PC-3 (cell line): ENCODE results near the gene CACUL1. TPM values are rescaled to one million over a fixed set of nuclear protein-coding genes. Genes with fewer than 3 reads are reported as not detected.

Source experiments
- ATAC-seq: fragments of 200-7000 bp; cut with Tn5 transposase; 2 replicates; pipeline ENCODE4 v1.9.1; 2020; ENCODE audit warnings: mild to moderate bottlenecking, moderate library complexity
- BruUV-seq: library from RNA; stranded (reverse); fragments of 400-500 nt; replicated peaks from 2 replicates; lab custom pipeline; 2021; lab: Mats Ljungman, UMichigan
- CTCF ChIA-PET: fragments of 300-600 bp; sonication (Branson Sonifier 250); formaldehyde crosslinking; loops from one replicate; lab custom pipeline; 2022; ENCODE audit warnings: antibody characterized with exemption; lab: Charles Lee
- POLR2A ChIA-PET: fragments of 300-600 bp; sonication (Branson Sonifier 250); formaldehyde crosslinking; loops from one replicate; lab custom pipeline; 2022; ENCODE audit warnings: antibody characterized with exemption; ENCODE audit not compliant: unreplicated experiment; lab: Charles Lee
- DNase-seq: peaks from one replicate; pipeline ENCODE4 v3.0.0-alpha.2; 2015
- H2AFZ ChIP-seq: fragments of 300-600 bp; sonication (generic); 2 replicates; pipeline ENCODE4 v1.6.0; 2016; ENCODE audit warnings: antibody characterized with exemption, low read length
- H3F3A ChIP-seq: fragments of 300-600 bp; sonication (generic); one replicate; pipeline ENCODE4 v1.6.0; 2017; ENCODE audit warnings: antibody characterized with exemption, low read length, control low read depth, mild to moderate bottlenecking; ENCODE audit not compliant: unreplicated experiment
- H3K27ac ChIP-seq: fragments of 300-600 bp; sonication (generic); 2 replicates; pipeline ENCODE4 v1.5.1; 2016; ENCODE audit warnings: mild to moderate bottlenecking, low read length
- H3K27me3 ChIP-seq: fragments of 300-600 bp; sonication (generic); 2 replicates; pipeline ENCODE4 v1.6.1; 2016; ENCODE audit warnings: low read length, mixed read lengths
- H3K36me3 ChIP-seq: fragments of 300-600 bp; sonication (generic); 2 replicates; pipeline ENCODE4 v1.6.1; 2016; ENCODE audit warnings: low read depth, mixed run types, low read length, mixed read lengths
- H3K4me1 ChIP-seq: fragments of 300-600 bp; sonication (generic); 2 replicates; pipeline ENCODE4 v1.5.1; 2016; ENCODE audit warnings: low read length; ENCODE audit not compliant: insufficient read depth
- H3K4me2 ChIP-seq: fragments of 300-600 bp; sonication (generic); 2 replicates; pipeline ENCODE4 v1.6.0; 2016; ENCODE audit warnings: low read length
- H3K4me3 ChIP-seq: fragments of 300-600 bp; sonication (generic); 2 replicates; pipeline ENCODE4 v1.5.1; 2016; ENCODE audit warnings: mild to moderate bottlenecking, low read length, mixed read lengths
- H3K79me2 ChIP-seq: fragments of 300-600 bp; sonication (generic); 2 replicates; pipeline ENCODE4 v1.6.1; 2017; ENCODE audit warnings: low read length, mixed read lengths
- H3K9ac ChIP-seq: fragments of 300-600 bp; sonication (generic); 2 replicates; pipeline ENCODE4 v1.6.0; 2016; ENCODE audit warnings: mild to moderate bottlenecking, low read length
- H3K9me2 ChIP-seq: fragments of 300-600 bp; sonication (generic); replicated peaks from 2 replicates; pipeline ENCODE4 v1.6.1; 2016; ENCODE audit warnings: mixed run types, low read length, mixed read lengths
- H3K9me3 ChIP-seq: fragments of 300-600 bp; sonication (generic); 2 replicates; pipeline ENCODE4 v1.6.1; 2016; ENCODE audit warnings: low read length, mixed read lengths
- H4K20me1 ChIP-seq: fragments of 300-600 bp; sonication (generic); 2 replicates; pipeline ENCODE4 v1.6.1; 2016; ENCODE audit warnings: low read length, mixed read lengths
- EZH2 ChIP-seq: fragments of 300-600 bp; sonication (generic); IDR thresholded peaks from one replicate; pipeline ENCODE4 v1.6.1; 2017; ENCODE audit warnings: antibody characterized with exemption, mild to moderate bottlenecking, low read length; ENCODE audit not compliant: unreplicated experiment
- EZH2phosphoT487 ChIP-seq: fragments of 300-600 bp; sonication (generic); IDR thresholded peaks from 2 replicates; pipeline ENCODE4 v1.6.1; 2018; ENCODE audit warnings: mild to moderate bottlenecking, antibody characterized with exemption, low read length, borderline replicate concordance
- intact Hi-C: fragments of 100-400 bp; cut with micrococcal nuclease; formaldehyde crosslinking; loops from 2 replicates; pipeline ENCODE4 v1.9.0; 2023
- total RNA-seq: library from RNA; depleted of rRNA; stranded (reverse); fragments of >200 nt; gene quantifications from 2 replicates; pipeline ENCODE4 v1.2.3, GENCODE V29; 2014
- TF ChIP-seq, protein P1 (sequence below): fragments of 300-600 bp; sonication (generic); conservative IDR thresholded peaks from 2 replicates; pipeline ENCODE4 v1.5.1; 2017; ENCODE audit warnings: antibody characterized with exemption, low read depth, mild to moderate bottlenecking, low read length

The CACUL1 gene
- total RNA-seq, 1 experiment from 2014 or later = 27.6 TPM

DNA sequence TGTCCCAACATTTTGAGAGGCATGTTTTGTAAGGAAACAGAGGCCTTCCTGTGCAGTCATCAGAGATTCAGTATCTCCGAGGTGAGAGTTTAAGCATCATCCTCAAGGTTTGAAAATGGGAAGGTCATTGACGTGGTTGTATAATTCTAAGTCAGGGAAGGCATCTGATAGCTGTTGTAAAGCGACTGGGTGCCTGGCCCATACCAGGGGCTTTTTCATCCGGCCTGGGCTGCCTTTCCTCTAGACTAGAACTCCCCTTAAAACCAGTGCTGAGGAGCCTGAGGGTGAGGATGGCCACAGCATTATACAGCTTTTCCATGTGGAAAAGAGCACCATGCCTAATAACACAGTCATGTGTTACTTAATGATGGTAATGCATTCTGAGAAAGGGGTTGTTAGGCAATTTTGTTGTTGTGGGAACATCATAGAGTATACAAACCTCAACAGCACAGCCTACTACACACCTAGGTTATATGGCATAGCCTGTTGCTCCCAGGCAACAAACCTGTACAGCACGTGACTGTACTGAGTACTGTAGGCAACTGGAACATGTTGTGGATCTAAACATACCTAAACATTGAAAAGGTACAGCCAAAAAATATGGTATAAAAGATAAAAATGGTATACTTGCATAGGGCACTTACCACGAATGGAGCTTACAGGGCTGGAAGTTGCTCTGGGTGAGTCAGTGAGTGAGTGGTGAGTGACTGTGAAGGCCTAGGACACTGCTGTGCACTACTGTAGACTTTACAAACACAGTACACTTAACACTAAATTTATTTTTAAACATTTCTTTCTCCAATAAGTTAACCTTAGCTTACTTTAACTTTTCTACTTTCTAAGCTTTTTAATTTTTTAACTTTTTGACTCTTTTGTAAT lies 13.5 kb upstream of the CACUL1 start:
- no peaks in the 10 kb centered on the region for H3K79me2 ChIP-seq
- intact Hi-C loops = no loop called here
- no peak overlapping the region for H3K4me3 ChIP-seq
- H3K36me3 ChIP-seq = no peaks in the 10 kb centered on the region
- H3K27ac ChIP-seq = no peak overlapping the region
- TF ChIP-seq, protein P1, sequence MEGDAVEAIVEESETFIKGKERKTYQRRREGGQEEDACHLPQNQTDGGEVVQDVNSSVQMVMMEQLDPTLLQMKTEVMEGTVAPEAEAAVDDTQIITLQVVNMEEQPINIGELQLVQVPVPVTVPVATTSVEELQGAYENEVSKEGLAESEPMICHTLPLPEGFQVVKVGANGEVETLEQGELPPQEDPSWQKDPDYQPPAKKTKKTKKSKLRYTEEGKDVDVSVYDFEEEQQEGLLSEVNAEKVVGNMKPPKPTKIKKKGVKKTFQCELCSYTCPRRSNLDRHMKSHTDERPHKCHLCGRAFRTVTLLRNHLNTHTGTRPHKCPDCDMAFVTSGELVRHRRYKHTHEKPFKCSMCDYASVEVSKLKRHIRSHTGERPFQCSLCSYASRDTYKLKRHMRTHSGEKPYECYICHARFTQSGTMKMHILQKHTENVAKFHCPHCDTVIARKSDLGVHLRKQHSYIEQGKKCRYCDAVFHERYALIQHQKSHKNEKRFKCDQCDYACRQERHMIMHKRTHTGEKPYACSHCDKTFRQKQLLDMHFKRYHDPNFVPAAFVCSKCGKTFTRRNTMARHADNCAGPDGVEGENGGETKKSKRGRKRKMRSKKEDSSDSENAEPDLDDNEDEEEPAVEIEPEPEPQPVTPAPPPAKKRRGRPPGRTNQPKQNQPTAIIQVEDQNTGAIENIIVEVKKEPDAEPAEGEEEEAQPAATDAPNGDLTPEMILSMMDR = no peak
- no peak for TF ChIP-seq EZH2
- no peak for TF ChIP-seq EZH2phosphoT487
- H3K4me2 ChIP-seq = no peak overlapping the region
- H3K27me3 ChIP-seq = no peaks in the 10 kb centered on the region
- H3K9me2 ChIP-seq = no peaks in the 10 kb centered on the region
- no peaks in the 10 kb centered on the region for H3K9me3 ChIP-seq
- no peaks in the 10 kb centered on the region for H3K4me1 ChIP-seq
- H3K9ac ChIP-seq = no peak overlapping the region
- POLR2A ChIA-PET = no interaction called here
- no peaks in the 10 kb centered on the region for H4K20me1 ChIP-seq
- ATAC-seq (no peak), DNase-seq (peak; percentile 6)
- H3F3A ChIP-seq = no peaks in the 10 kb centered on the region
- CTCF ChIA-PET = no interaction called here
- H2AFZ ChIP-seq = no peak overlapping the region
- BruUV-seq = no TSS peak

DNA sequence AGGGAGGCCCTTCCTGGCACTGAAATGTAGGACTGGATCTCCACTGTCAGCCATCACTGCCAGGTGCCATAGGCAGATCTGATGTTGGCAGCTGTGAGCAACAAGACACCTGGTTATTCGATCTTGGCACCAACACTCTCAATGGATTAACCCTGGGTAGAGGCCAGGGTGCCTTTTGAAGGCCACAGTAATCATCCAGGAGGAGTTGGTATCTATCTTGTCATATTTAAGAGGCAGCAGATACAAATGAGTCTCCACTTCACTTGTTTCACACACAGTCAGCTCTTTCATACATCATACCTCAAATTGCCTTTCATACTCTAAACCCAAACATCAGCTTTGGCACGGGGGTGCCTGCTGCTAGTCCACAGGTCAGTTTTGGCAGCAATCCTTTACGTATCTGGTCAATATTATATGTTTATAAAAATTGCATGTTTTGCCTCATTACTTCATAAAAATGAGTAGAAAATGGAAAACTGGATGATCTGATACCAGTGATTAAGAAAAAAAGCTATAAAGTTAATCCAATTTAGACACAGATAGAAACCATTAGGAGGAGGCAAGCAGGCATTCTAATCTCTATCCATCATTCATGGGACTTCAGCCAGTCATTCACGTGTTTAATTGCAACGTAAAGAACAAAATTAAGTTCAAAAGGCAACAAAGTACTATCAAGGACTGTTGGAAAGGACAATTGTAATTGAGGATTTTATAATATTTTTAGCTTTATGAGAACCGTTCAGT lies 12.7 kb upstream of the CACUL1 start:
- intact Hi-C loops = no loop called here
- H3K4me3 ChIP-seq = no peak overlapping the region
- CTCF ChIA-PET = no interaction called here

More for the DNA sequence above, 12.7 kb upstream of the CACUL1 start:
- Histone ChIP-seq H3K9me2 (no peaks in the 10 kb centered on the region), H2AFZ (no peak overlapping the region), H4K20me1 (no peaks in the 10 kb centered on the region), H3K27ac (no peak overlapping the region), H3K79me2 (no peaks in the 10 kb centered on the region), H3K4me2 (no peak overlapping the region), H3K9me3 (no peaks in the 10 kb centered on the region), H3K27me3 (no peaks in the 10 kb centered on the region), H3K9ac (no peak overlapping the region), H3F3A (no peaks in the 10 kb centered on the region), H3K36me3 (no peaks in the 10 kb centered on the region), H3K4me1 (no peaks in the 10 kb centered on the region)
- ATAC-seq (no peak), DNase-seq (no peak)
- POLR2A ChIA-PET = no interaction called here
- no TSS peak for BruUV-seq
- TF ChIP-seq EZH2 = no peak
- TF ChIP-seq EZH2phosphoT487 = no peak
- TF ChIP-seq, protein P1 = no peak
